ENCODE measurements around the gene CABP7. TPM values are rescaled to one million over a fixed set of nuclear protein-coding genes. Genes with fewer than 3 reads are reported as not detected.

Gene CABP7
- total RNA-seq, 1 donor from 2014 or later, result 0.12 TPM

DNA sequence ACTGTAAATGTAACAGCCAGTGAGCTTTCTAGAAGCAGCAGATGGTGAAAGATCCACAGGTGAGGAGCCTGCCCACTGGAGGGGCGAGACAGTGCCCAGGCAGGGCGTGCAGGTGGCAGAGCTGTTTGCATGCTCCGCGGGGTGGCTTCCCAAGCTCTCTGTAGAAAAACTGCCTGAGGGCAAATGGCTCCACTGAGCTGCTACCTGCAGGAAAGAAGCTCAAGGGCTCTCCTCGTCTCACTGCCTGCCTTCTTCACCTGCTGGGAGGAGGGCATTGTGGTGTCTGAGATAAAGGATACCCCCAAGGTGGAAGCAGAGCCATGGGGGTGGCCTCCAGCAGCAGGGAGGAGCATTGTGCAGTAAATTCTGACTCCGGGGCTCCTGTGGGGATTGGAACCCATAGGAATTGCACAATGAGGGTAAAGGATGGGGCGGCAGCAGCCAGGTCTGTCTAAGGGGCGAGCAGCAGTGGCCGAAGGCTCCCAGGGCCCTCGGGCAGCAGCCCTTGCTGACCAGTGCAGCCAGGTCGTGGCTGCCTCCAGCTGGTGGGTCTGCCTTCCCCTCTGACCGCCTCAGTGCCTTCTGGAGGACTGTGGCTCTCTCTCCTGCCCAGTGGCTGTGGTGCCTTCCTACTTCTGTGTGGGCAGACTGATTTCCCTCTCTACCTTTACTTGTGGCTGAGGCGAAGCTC, 28.0 kb upstream of the CABP7 start:
- no peak for DNase-seq (ENCODE audit: low spot score, unreplicated experiment)
- TF ChIP-seq, protein P1, sequence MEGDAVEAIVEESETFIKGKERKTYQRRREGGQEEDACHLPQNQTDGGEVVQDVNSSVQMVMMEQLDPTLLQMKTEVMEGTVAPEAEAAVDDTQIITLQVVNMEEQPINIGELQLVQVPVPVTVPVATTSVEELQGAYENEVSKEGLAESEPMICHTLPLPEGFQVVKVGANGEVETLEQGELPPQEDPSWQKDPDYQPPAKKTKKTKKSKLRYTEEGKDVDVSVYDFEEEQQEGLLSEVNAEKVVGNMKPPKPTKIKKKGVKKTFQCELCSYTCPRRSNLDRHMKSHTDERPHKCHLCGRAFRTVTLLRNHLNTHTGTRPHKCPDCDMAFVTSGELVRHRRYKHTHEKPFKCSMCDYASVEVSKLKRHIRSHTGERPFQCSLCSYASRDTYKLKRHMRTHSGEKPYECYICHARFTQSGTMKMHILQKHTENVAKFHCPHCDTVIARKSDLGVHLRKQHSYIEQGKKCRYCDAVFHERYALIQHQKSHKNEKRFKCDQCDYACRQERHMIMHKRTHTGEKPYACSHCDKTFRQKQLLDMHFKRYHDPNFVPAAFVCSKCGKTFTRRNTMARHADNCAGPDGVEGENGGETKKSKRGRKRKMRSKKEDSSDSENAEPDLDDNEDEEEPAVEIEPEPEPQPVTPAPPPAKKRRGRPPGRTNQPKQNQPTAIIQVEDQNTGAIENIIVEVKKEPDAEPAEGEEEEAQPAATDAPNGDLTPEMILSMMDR (IDR thresholded peaks at IDR 0.05; ENCODE audit: unreplicated experiment), result no peak
- Mint-ChIP-seq H3K27ac (no peak overlapping the region), H3K4me3 (ENCODE audit: low read depth) (no peak overlapping the region), H3K36me3 (ENCODE audit: insufficient read depth) (peaks cover 4% of the 10 kb centered on the region), H3K27me3 (no peaks in the 10 kb centered on the region), H3K4me1 (ENCODE audit: low read depth) (no peaks in the 10 kb centered on the region), H3K9me3 (ENCODE audit: low read depth) (no peaks in the 10 kb centered on the region)

DNA sequence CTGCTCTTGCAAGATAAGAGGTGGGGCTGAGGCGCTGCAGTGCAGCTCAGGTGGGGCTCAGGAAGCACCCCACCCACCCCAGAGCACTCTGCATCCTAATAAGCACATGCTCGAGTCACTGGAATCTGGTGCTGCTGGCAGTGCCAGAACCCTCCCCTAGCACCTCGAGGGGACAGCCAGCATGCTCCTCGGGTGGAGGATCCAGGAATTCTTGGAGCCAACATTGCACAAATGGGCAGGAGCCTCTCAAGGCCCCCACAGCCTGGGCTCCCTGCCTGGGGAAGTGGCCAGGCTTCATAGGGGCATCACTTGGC, 27.5 kb upstream of the CABP7 start:
- H3K27me3 Mint-ChIP-seq, result no peaks in the 10 kb centered on the region
- TF ChIP-seq, protein P1 (IDR thresholded peaks at IDR 0.05; ENCODE audit: unreplicated experiment), result no peak
- peaks cover 3% of the 10 kb centered on the region for H3K36me3 Mint-ChIP-seq (ENCODE audit: insufficient read depth)
- H3K27ac Mint-ChIP-seq, result no peak overlapping the region
- no peak for DNase-seq (ENCODE audit: low spot score, unreplicated experiment)
- H3K9me3 Mint-ChIP-seq (ENCODE audit: low read depth), result no peaks in the 10 kb centered on the region
- no peak overlapping the region for H3K4me3 Mint-ChIP-seq (ENCODE audit: low read depth)
- no peaks in the 10 kb centered on the region for H3K4me1 Mint-ChIP-seq (ENCODE audit: low read depth)

DNA sequence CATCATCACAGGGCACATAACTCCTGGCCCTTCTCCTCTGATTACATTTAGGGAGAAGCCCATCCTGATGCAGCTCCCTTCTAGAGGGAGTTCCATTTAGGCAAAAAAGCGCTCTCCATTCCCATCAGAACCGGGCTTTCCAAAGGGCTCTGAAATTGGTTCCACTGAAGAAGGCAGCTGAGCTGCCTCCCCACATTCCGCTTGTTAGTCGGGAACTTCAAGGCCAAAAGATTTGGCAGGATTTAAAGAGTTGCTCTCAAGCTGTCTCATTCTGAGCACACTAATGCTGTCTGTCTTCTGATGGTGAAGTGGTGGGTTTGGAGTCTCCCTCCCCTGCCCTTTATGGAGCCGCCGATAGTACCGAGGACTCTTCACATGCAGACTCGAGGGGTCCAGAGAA, 26.6 kb upstream of the CABP7 start:
- peaks cover 3% of the 10 kb centered on the region for H3K36me3 Mint-ChIP-seq (ENCODE audit: insufficient read depth)
- H3K27ac Mint-ChIP-seq, result no peak overlapping the region

DNA sequence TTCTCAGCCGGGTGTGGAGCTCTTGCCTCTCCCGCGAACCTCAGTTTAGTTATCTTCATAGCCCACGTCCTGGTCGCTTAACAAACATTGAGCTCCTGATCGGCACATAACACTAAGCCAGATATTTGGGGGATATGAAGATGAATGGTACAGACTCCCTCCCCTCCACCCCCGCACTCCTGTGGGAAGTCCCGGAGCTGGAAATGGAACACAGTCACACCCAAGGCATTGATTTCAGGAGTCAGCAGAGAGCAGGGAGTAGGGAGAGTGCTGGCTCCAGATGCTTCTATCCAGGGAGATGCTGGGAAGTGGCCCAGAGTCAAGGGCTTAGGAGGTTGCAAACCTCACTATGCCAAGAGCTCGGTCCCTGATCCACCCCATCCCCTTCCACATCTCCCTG, 26.1 kb upstream of the CABP7 start:
- DNase-seq (ENCODE audit: low spot score, unreplicated experiment), result no peak
- Mint-ChIP-seq H3K27me3 (no peaks in the 10 kb centered on the region), H3K4me1 (ENCODE audit: low read depth) (no peaks in the 10 kb centered on the region), H3K27ac (no peak overlapping the region), H3K36me3 (ENCODE audit: insufficient read depth) (peaks cover 3% of the 10 kb centered on the region), H3K9me3 (ENCODE audit: low read depth) (no peaks in the 10 kb centered on the region), H3K4me3 (ENCODE audit: low read depth) (no peak overlapping the region)
- TF ChIP-seq, protein P1 (IDR thresholded peaks at IDR 0.05; ENCODE audit: unreplicated experiment), result no peak

More for the DNA sequence above, 26.6 kb upstream of the CABP7 start:
- Mint-ChIP-seq H3K4me1 (ENCODE audit: low read depth) (no peaks in the 10 kb centered on the region), H3K4me3 (ENCODE audit: low read depth) (no peak overlapping the region), H3K9me3 (ENCODE audit: low read depth) (no peaks in the 10 kb centered on the region), H3K27me3 (no peaks in the 10 kb centered on the region)
- DNase-seq (ENCODE audit: low spot score, unreplicated experiment), result no peak
- TF ChIP-seq, protein P1 (IDR thresholded peaks at IDR 0.05; ENCODE audit: unreplicated experiment), result no peak

DNA sequence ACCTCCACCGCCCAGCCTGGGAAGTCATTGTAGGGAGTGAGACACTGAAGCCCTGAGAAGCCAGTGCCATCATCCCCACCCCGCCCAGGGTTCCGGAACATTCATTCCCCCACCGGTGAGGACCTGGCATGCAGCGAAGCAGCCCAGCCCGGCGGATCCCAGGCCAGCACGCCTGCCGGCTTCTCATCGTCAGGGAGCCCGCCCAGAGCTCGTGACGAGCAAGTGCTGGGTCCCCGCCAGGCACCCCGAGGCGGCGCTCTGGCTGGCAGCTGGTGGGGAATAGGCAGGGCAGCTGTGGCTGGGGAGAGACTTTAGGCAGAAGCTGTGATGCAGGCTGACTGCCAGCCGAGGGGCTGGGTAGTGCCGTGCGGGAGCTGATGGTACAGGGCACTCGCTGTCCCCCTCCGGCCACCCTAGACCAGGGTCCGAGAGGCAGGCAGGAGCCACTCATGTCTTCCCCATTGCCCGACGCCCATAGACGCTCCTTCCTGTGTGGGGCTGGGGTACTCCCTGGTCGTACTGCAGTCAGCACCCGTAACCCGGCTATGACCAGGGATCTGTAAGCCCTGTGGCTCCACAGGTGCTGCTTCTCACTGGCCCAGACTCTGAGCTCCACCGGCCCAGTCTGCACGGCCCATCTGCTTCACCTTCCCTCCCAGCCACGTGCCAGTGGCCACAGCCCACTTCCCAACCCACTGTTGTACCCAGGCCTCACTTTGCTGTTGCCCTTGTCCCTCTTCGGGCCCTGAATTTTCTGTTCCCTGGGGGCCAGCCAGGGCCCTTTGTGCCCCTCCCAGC, 24.5 kb upstream of the CABP7 start:
- no peaks in the 10 kb centered on the region for H3K27me3 Mint-ChIP-seq

More for the DNA sequence above, 24.5 kb upstream of the CABP7 start:
- no peak for DNase-seq (ENCODE audit: low spot score, unreplicated experiment)
- peaks cover 3% of the 10 kb centered on the region for H3K36me3 Mint-ChIP-seq (ENCODE audit: insufficient read depth)
- H3K27ac Mint-ChIP-seq, result no peak overlapping the region
- H3K4me1 Mint-ChIP-seq (ENCODE audit: low read depth), result peaks cover under 1% of the 10 kb centered on the region
- TF ChIP-seq, protein P1 (IDR thresholded peaks at IDR 0.05; ENCODE audit: unreplicated experiment), result no peak
- no peaks in the 10 kb centered on the region for H3K9me3 Mint-ChIP-seq (ENCODE audit: low read depth)
- no peak overlapping the region for H3K4me3 Mint-ChIP-seq (ENCODE audit: low read depth)
